HG03469 (cell line): ENCODE data around the gene OPHN1.

ENCODE experiments used
- ATAC-seq: cut with Tn5 transposase; IDR thresholded peaks from one replicate; pipeline ENCODE4 v1.9.1; 2021; ENCODE audit warnings: mild to moderate bottlenecking, moderate library complexity, moderate number of reproducible peaks; ENCODE audit not compliant: unreplicated experiment

The OPHN1 gene

GRCh38 chrX:68183612-68184214, 249.6 kb downstream of the OPHN1 start:
- no peak for ATAC-seq

- no peak for ATAC-seq
These were observed 252.7 kb downstream of the OPHN1 start for GRCh38 chrX:68180579-68180978.

- no peak for ATAC-seq
These were observed 253.9 kb downstream of the OPHN1 start for GRCh38 chrX:68179355-68179754.

- ATAC-seq: no peak
These were observed 255.8 kb downstream of the OPHN1 start for GRCh38 chrX:68177542-68177941.

- ATAC-seq: no peak
These were observed 257.7 kb downstream of the OPHN1 start for GRCh38 chrX:68175562-68175961.

- ATAC-seq: no peak
These were observed 269.9 kb downstream of the OPHN1 start for GRCh38 chrX:68163441-68163840.

GRCh38 chrX:68147848-68148247, 285.4 kb downstream of the OPHN1 start:
- no peak for ATAC-seq

- ATAC-seq: no peak
These were observed 287.2 kb downstream of the OPHN1 start for GRCh38 chrX:68146054-68146453.

- no peak for ATAC-seq
These were observed 293.5 kb downstream of the OPHN1 start for GRCh38 chrX:68139791-68140190.

- no peak for ATAC-seq
These were observed 300.1 kb downstream of the OPHN1 start for GRCh38 chrX:68133181-68133580.

- no peak for ATAC-seq
These were observed 300.5 kb downstream of the OPHN1 start for GRCh38 chrX:68132749-68133148.

- ATAC-seq: no peak
These were observed 311.5 kb downstream of the OPHN1 start for GRCh38 chrX:68121835-68122234.

GRCh38 chrX:68121371-68121770, 311.9 kb downstream of the OPHN1 start:
- no peak for ATAC-seq

GRCh38 chrX:68115371-68115770, 317.9 kb downstream of the OPHN1 start:
- ATAC-seq: no peak

GRCh38 chrX:68114573-68115129, 318.6 kb downstream of the OPHN1 start:
- no peak for ATAC-seq

- no peak for ATAC-seq
These were observed 319.3 kb downstream of the OPHN1 start for GRCh38 chrX:68113837-68114572.

- no peak for ATAC-seq
These were observed 321.0 kb downstream of the OPHN1 start for GRCh38 chrX:68112321-68112720.

- no peak for ATAC-seq
These were observed 324.1 kb downstream of the OPHN1 start for GRCh38 chrX:68109162-68109561.

- ATAC-seq: no peak
These were observed 334.9 kb downstream of the OPHN1 start for GRCh38 chrX:68098431-68098830.

- ATAC-seq: no peak
These were observed 343.0 kb downstream of the OPHN1 start for GRCh38 chrX:68090266-68090665.

- no peak for ATAC-seq
These were observed 345.8 kb downstream of the OPHN1 start for GRCh38 chrX:68087526-68087925.

- no peak for ATAC-seq
These were observed 346.6 kb downstream of the OPHN1 start for GRCh38 chrX:68086709-68087108.
